ENCODE measurements around the gene ADAM12. TPM values are rescaled to one million over a fixed set of nuclear protein-coding genes. Genes with fewer than 3 reads are reported as not detected.

The ADAM12 gene
- total RNA-seq, 1 donor from 2014 or later = 0.98 TPM

DNA sequence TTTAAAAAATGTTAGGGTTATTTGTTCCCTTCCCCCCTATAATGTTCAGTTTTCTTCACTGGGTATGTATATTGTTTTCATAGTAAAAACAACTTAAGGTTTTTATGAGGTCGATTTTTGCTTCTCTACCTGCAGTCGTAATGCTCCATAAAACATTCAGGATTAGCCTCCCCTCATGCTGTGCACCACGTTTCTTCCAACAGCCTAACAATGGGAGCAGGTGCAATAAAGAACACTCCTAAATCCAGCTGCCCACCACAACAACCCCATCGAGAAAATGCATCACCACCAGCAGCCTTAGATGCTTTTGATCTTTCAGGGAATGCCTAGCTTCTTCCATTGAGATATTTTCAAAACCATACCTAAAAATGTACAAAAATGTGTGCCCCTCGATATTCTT lies 111.1 kb downstream of the ADAM12 start:
- ATAC-seq = no peak
- DNase-seq = no peak
- H3K27me3 ChIP-seq = no peaks in the 10 kb centered on the region
- no peak overlapping the region for H3K4me3 ChIP-seq
- TF ChIP-seq, protein P1, sequence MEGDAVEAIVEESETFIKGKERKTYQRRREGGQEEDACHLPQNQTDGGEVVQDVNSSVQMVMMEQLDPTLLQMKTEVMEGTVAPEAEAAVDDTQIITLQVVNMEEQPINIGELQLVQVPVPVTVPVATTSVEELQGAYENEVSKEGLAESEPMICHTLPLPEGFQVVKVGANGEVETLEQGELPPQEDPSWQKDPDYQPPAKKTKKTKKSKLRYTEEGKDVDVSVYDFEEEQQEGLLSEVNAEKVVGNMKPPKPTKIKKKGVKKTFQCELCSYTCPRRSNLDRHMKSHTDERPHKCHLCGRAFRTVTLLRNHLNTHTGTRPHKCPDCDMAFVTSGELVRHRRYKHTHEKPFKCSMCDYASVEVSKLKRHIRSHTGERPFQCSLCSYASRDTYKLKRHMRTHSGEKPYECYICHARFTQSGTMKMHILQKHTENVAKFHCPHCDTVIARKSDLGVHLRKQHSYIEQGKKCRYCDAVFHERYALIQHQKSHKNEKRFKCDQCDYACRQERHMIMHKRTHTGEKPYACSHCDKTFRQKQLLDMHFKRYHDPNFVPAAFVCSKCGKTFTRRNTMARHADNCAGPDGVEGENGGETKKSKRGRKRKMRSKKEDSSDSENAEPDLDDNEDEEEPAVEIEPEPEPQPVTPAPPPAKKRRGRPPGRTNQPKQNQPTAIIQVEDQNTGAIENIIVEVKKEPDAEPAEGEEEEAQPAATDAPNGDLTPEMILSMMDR (IDR thresholded peaks at IDR 0.05) = no peak
- no peaks in the 10 kb centered on the region for H3K36me3 ChIP-seq
- H3K27ac ChIP-seq = no peak overlapping the region
- H3K9me3 ChIP-seq = no peaks in the 10 kb centered on the region
- intact Hi-C loops (cut with DNase I) = no loop called here
- no peaks in the 10 kb centered on the region for H3K4me1 ChIP-seq

- Histone ChIP-seq H3K36me3 (no peaks in the 10 kb centered on the region), H3K9me3 (no peaks in the 10 kb centered on the region), H3K27me3 (no peaks in the 10 kb centered on the region), H3K4me1 (no peaks in the 10 kb centered on the region), H3K4me3 (no peak overlapping the region), H3K27ac (no peak overlapping the region)
- DNase-seq (no peak), ATAC-seq (no peak)
- intact Hi-C loops (cut with DNase I) = no loop called here
- TF ChIP-seq, protein P1 (IDR thresholded peaks at IDR 0.05) = no peak
These were observed 115.8 kb downstream of the ADAM12 start for GRCh38 chr10:126272526-126272925.

GRCh38 chr10:126270111-126270510 lies 118.2 kb downstream of the ADAM12 start:
- Histone ChIP-seq H3K4me1 (no peaks in the 10 kb centered on the region), H3K36me3 (no peaks in the 10 kb centered on the region), H3K27ac (no peak overlapping the region), H3K27me3 (no peaks in the 10 kb centered on the region), H3K9me3 (no peaks in the 10 kb centered on the region), H3K4me3 (no peak overlapping the region)
- ATAC-seq = no peak
- DNase-seq = no peak
- intact Hi-C loops (cut with DNase I) = no loop called here
- TF ChIP-seq, protein P1 (IDR thresholded peaks at IDR 0.05) = no peak

GRCh38 chr10:126268013-126268920 lies 120.0 kb downstream of the ADAM12 start:
- no peak for ATAC-seq
- intact Hi-C loops (cut with DNase I) = no loop called here
- DNase-seq = no peak
- no peak overlapping the region for H3K27ac ChIP-seq
- no peaks in the 10 kb centered on the region for H3K4me1 ChIP-seq
- H3K9me3 ChIP-seq = no peaks in the 10 kb centered on the region
- TF ChIP-seq, protein P1 (IDR thresholded peaks at IDR 0.05) = no peak
- no peak overlapping the region for H3K4me3 ChIP-seq
- H3K36me3 ChIP-seq = no peaks in the 10 kb centered on the region
- no peaks in the 10 kb centered on the region for H3K27me3 ChIP-seq

DNA sequence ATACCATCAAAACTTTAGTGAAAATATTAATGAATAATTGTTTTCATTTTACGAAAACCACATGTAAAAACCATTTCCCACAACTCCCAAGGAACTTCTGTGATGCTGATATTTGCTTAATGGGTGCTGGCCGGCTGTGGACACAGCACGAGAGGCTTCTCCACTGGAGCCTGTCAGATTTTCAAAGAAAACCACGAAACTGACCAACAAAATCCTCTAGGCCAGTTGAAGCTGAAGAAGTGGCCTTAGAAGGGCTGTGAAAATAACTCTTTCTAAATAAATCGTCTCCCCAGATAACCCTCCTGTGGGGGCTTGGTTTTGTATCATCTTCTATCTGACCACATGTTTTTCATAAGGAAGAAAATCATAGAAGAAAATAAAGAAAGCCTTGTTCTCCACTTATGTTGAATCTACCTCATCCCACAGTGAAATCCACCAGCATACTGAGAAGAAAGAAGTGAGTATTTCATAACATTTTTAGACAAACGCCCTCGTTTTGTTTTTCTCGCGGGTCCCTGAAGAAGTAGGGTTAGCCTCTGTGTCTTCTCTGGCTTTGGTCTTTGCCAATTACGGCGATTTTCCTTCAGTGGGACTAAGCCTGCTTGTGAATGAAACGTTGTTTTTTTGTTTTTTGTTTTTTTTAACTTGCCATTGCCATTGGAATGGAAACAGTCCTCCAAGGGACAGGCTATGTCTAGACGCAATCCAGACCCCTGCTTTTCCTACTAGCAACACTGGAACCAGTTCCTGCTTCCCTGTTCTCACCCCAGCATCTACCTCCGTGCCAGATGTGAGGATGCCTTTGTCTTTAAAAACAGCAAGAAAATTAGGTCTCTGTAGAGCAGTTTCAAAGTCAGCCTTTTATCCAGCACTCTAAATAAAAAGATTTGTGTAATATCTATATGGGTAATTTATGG lies 123.9 kb downstream of the ADAM12 start:
- TF ChIP-seq, protein P1 (IDR thresholded peaks at IDR 0.05) = no peak
- Histone ChIP-seq H3K4me1 (no peaks in the 10 kb centered on the region), H3K9me3 (no peaks in the 10 kb centered on the region), H3K27ac (no peak overlapping the region), H3K36me3 (no peaks in the 10 kb centered on the region), H3K4me3 (no peak overlapping the region), H3K27me3 (no peaks in the 10 kb centered on the region)
- intact Hi-C loops (cut with DNase I) = no loop called here
- ATAC-seq = no peak
- no peak for DNase-seq

Measured in upper lobe of right lung (tissue), 1 donor.